Measurements from ENCODE around the gene PDE1A. TPM values are rescaled to one million over a fixed set of nuclear protein-coding genes. Genes with fewer than 3 reads are reported as not detected.
"Not testable (repeated sequence)": the region's sequence is repeated elsewhere in the genome, so short reads cannot be mapped to it uniquely, and the experiment has no call there.

The PDE1A gene
- polyA plus RNA-seq, 3 donors from 2014 or later = 2.6 TPM; not detected in 2

- H3K4me1 Mint-ChIP-seq = no peaks in the 10 kb centered on the region
- H3K36me3 Mint-ChIP-seq = no peaks in the 10 kb centered on the region
- no peak for DNase-seq
- H3K27ac Mint-ChIP-seq = no peak overlapping the region
- peaks cover 0 to 2% (median 0%) of the 10 kb centered on the region in 3 donors for H3K27me3 Mint-ChIP-seq (ENCODE audit: low read depth in 3 of 3)
- no peak overlapping the region for H3K4me3 Mint-ChIP-seq
- H3K9me3 Mint-ChIP-seq = peaks cover 0 to 10% (median 5%) of the 10 kb centered on the region in 6 donors
These were observed 108.2 kb downstream of the PDE1A start for GRCh38 chr2:182318466-182319220.

GRCh38 chr2:182316950-182317349 lies 109.9 kb downstream of the PDE1A start:
- DNase-seq = no peak
- Mint-ChIP-seq H3K4me1 (no peaks in the 10 kb centered on the region), H3K36me3 (no peaks in the 10 kb centered on the region), H3K27ac (no peak overlapping the region), H3K4me3 (no peak overlapping the region), H3K9me3 (peaks cover 0 to 10% (median 5%) of the 10 kb centered on the region in 6 donors), H3K27me3 (ENCODE audit: low read depth in 3 of 3) (peaks cover 0 to 2% (median 0%) of the 10 kb centered on the region in 3 donors)

- H3K9me3 Mint-ChIP-seq = peaks cover 0 to 12% (median 3%) of the 10 kb centered on the region in 6 donors
- no peak overlapping the region for H3K4me3 Mint-ChIP-seq
- no peaks in the 10 kb centered on the region for H3K4me1 Mint-ChIP-seq
- H3K27me3 Mint-ChIP-seq (ENCODE audit: low read depth in 3 of 3) = no peaks in the 10 kb centered on the region
- no peak for DNase-seq
- no peak overlapping the region for H3K27ac Mint-ChIP-seq
- H3K36me3 Mint-ChIP-seq = no peaks in the 10 kb centered on the region
These were observed 123.9 kb downstream of the PDE1A start for GRCh38 chr2:182302972-182303371.

GRCh38 chr2:182302174-182302573 lies 124.7 kb downstream of the PDE1A start:
- Mint-ChIP-seq H3K9me3 (peaks cover 0 to 12% (median 3%) of the 10 kb centered on the region in 6 donors), H3K4me3 (no peak overlapping the region), H3K36me3 (no peaks in the 10 kb centered on the region), H3K27ac (no peak overlapping the region), H3K4me1 (no peaks in the 10 kb centered on the region), H3K27me3 (ENCODE audit: low read depth in 3 of 3) (no peaks in the 10 kb centered on the region)
- DNase-seq = no peak

GRCh38 chr2:182301093-182301492 lies 125.7 kb downstream of the PDE1A start:
- H3K27me3 Mint-ChIP-seq (ENCODE audit: low read depth in 3 of 3) = peaks cover 0 to 2% (median 0%) of the 10 kb centered on the region in 3 donors
- no peaks in the 10 kb centered on the region for H3K36me3 Mint-ChIP-seq
- peaks cover 0 to 12% (median 3%) of the 10 kb centered on the region in 6 donors for H3K9me3 Mint-ChIP-seq
- no peak overlapping the region for H3K27ac Mint-ChIP-seq
- H3K4me1 Mint-ChIP-seq = no peaks in the 10 kb centered on the region
- no peak overlapping the region for H3K4me3 Mint-ChIP-seq
- no peak for DNase-seq

GRCh38 chr2:182300608-182301007 lies 126.2 kb downstream of the PDE1A start:
- Mint-ChIP-seq H3K4me1 (no peaks in the 10 kb centered on the region), H3K36me3 (no peaks in the 10 kb centered on the region), H3K9me3 (peaks cover 0 to 12% (median 2%) of the 10 kb centered on the region in 6 donors), H3K27me3 (ENCODE audit: low read depth in 3 of 3) (peaks cover 0 to 2% (median 0%) of the 10 kb centered on the region in 3 donors), H3K27ac (no peak overlapping the region), H3K4me3 (no peak overlapping the region)
- no peak for DNase-seq

GRCh38 chr2:182299632-182300031 lies 127.2 kb downstream of the PDE1A start:
- H3K9me3 Mint-ChIP-seq = peaks cover 1 to 14% (median 3%) of the 10 kb centered on the region in 6 donors
- no peaks in the 10 kb centered on the region for H3K4me1 Mint-ChIP-seq
- no peak overlapping the region for H3K4me3 Mint-ChIP-seq
- H3K27me3 Mint-ChIP-seq (ENCODE audit: low read depth in 3 of 3) = peaks cover 0 to 2% (median 0%) of the 10 kb centered on the region in 3 donors
- no peak overlapping the region for H3K27ac Mint-ChIP-seq
- H3K36me3 Mint-ChIP-seq = peaks cover 0 to 1% (median 1%) of the 10 kb centered on the region in 3 donors
- no peak for DNase-seq

- H3K27ac Mint-ChIP-seq = no peak overlapping the region
- H3K4me3 Mint-ChIP-seq = no peak overlapping the region
- DNase-seq = no peak
- peaks cover 0 to 20% (median 6%) of the 10 kb centered on the region in 6 donors for H3K9me3 Mint-ChIP-seq
- H3K36me3 Mint-ChIP-seq = peaks cover 0 to 5% (median 4%) of the 10 kb centered on the region in 3 donors
- H3K4me1 Mint-ChIP-seq = no peaks in the 10 kb centered on the region
- H3K27me3 Mint-ChIP-seq (ENCODE audit: low read depth in 3 of 3) = peaks cover 0 to 2% (median 0%) of the 10 kb centered on the region in 3 donors
These were observed 128.4 kb downstream of the PDE1A start for GRCh38 chr2:182298456-182298855.

- Mint-ChIP-seq H3K4me3 (no peak overlapping the region), H3K27ac (no peak overlapping the region)
These were observed 135.5 kb downstream of the PDE1A start for GRCh38 chr2:182291296-182291695.

GRCh38 chr2:182283512-182283911 lies 143.3 kb downstream of the PDE1A start:
- no peak for DNase-seq
- Mint-ChIP-seq H3K27me3 (ENCODE audit: low read depth in 3 of 3) (no peaks in the 10 kb centered on the region), H3K27ac (no peak overlapping the region), H3K4me1 (no peaks in the 10 kb centered on the region), H3K36me3 (no peaks in the 10 kb centered on the region), H3K9me3 (peaks cover 0 to 11% (median 7%) of the 10 kb centered on the region in 6 donors), H3K4me3 (no peak overlapping the region)

More at GRCh38 chr2:182291296-182291695, 135.5 kb downstream of the PDE1A start:
- Mint-ChIP-seq H3K27me3 (ENCODE audit: low read depth in 3 of 3) (no peaks in the 10 kb centered on the region), H3K9me3 (peaks cover 3 to 8% (median 5%) of the 10 kb centered on the region in 6 donors), H3K36me3 (peaks cover 0 to 5% (median 4%) of the 10 kb centered on the region in 3 donors), H3K4me1 (no peaks in the 10 kb centered on the region)
- no peak for DNase-seq

- Mint-ChIP-seq H3K36me3 (peaks cover 0 to 4% (median 0%) of the 10 kb centered on the region in 3 donors), H3K27ac (no peak overlapping the region), H3K9me3 (peaks cover 5 to 26% (median 18%) of the 10 kb centered on the region in 6 donors), H3K27me3 (ENCODE audit: low read depth in 3 of 3) (no peaks in the 10 kb centered on the region), H3K4me1 (no peaks in the 10 kb centered on the region), H3K4me3 (no peak overlapping the region)
- no peak for DNase-seq
These were observed 145.6 kb downstream of the PDE1A start for GRCh38 chr2:182281276-182281675.

GRCh38 chr2:182280118-182280517 lies 146.7 kb downstream of the PDE1A start:
- DNase-seq = no peak
- Mint-ChIP-seq H3K9me3 (peaks cover 10 to 35% (median 20%) of the 10 kb centered on the region in 6 donors), H3K27ac (no peak overlapping the region), H3K4me3 (no peak overlapping the region), H3K27me3 (ENCODE audit: low read depth in 3 of 3) (no peaks in the 10 kb centered on the region), H3K4me1 (no peaks in the 10 kb centered on the region), H3K36me3 (peaks cover 0 to 4% (median 0%) of the 10 kb centered on the region in 3 donors)

- not testable (repeated sequence) for H3K27me3 Mint-ChIP-seq (ENCODE audit: low read depth in 3 of 3); H3K27ac Mint-ChIP-seq; DNase-seq; H3K36me3 Mint-ChIP-seq; H3K4me3 Mint-ChIP-seq; H3K4me1 Mint-ChIP-seq
- H3K9me3 Mint-ChIP-seq = peaks cover 14 to 48% (median 23%) of the 10 kb centered on the region in 6 donors
These were observed 150.2 kb downstream of the PDE1A start for GRCh38 chr2:182276662-182277061.

GRCh38 chr2:182267971-182268370 lies 158.9 kb downstream of the PDE1A start:
- no peak for DNase-seq
- Mint-ChIP-seq H3K36me3 (no peaks in the 10 kb centered on the region), H3K9me3 (peaks cover 0 to 9% (median 4%) of the 10 kb centered on the region in 6 donors), H3K27ac (no peak overlapping the region), H3K4me1 (no peaks in the 10 kb centered on the region), H3K27me3 (ENCODE audit: low read depth in 3 of 3) (peaks cover 0 to 2% (median 0%) of the 10 kb centered on the region in 3 donors), H3K4me3 (no peak overlapping the region)
